GM10266 (cell line): ENCODE measurements around the gene GABRA4.

Source experiments
- DNase-seq: peaks from one replicate; pipeline ENCODE4 v3.0.0; 2012; ENCODE audit errors: extremely low spot score
- TF ChIP-seq, protein P1 (sequence below): IDR thresholded peaks from 2 replicates; pipeline ENCODE4 v1.5.1; 2012; ENCODE audit warnings: mild to moderate bottlenecking, low read depth; ENCODE audit not compliant: control insufficient read depth, insufficient read depth; ENCODE audit errors: missing control alignments

Gene GABRA4

GRCh38 chr4:47000406-47000805 lies 7.0 kb upstream of the GABRA4 start:
- TF ChIP-seq, protein P1, sequence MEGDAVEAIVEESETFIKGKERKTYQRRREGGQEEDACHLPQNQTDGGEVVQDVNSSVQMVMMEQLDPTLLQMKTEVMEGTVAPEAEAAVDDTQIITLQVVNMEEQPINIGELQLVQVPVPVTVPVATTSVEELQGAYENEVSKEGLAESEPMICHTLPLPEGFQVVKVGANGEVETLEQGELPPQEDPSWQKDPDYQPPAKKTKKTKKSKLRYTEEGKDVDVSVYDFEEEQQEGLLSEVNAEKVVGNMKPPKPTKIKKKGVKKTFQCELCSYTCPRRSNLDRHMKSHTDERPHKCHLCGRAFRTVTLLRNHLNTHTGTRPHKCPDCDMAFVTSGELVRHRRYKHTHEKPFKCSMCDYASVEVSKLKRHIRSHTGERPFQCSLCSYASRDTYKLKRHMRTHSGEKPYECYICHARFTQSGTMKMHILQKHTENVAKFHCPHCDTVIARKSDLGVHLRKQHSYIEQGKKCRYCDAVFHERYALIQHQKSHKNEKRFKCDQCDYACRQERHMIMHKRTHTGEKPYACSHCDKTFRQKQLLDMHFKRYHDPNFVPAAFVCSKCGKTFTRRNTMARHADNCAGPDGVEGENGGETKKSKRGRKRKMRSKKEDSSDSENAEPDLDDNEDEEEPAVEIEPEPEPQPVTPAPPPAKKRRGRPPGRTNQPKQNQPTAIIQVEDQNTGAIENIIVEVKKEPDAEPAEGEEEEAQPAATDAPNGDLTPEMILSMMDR: no peak
- no peak for DNase-seq

DNA sequence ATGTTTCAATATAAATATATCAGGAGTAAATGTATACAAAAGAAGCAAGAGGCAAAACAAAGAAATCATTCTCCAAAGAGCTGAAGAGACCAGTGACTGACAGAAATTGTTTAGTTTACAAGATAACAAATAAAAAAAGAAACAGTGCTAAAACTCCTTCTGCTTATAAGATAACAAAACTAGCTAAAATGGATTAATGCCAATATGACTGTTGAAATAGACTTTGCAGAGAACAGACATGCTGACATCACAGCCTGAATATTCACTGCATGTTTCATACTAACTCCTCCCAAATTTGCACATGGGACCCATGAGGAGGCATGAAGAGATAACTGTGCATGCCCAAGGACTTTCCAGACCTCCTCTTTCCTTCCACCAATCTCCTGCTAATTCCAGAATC lies 6.2 kb upstream of the GABRA4 start:
- DNase-seq: no peak
- TF ChIP-seq, protein P1: no peak

DNA sequence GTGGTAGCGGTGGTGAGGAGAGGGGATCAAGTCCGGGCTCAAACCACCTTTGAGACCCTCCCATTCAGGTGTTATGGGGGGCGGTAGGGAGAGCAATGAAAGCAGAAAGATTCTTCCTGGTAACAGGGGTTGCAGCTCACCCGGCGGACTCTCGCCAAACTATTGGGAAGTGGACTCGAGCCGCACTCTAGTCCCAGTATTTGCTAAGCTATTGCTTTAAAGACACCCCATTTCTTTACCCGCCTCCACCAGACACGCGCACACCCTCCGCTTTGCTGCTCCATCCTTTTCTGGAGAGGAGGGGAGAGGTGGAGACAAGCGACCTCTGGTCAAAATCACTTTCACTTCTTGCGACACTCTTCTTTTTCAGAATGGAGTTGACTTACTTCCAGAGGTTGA lies 625 bp upstream of the GABRA4 start:
- no peak for DNase-seq
- TF ChIP-seq, protein P1: no peak

DNA sequence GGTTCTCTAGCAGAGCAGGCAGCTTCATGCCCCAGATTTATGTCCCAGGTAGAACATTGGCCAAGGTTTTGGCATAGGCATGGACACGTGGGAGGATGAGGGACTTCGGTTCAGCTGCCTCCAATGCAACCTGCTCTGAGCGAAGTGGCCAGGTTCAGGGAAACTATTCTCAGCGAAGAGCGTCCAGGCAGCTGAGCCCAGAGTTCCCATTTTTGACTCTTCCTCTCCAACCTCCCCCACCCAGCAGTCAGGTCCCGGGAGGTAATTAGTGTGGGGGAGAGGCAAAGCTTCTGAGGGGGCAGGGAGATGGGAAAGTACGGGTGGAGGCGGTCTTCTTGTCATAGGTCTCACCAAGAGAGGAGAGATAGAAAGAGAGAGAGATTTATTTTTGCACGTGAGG lies 1.0 kb downstream of the GABRA4 start:
- no peak for DNase-seq
- TF ChIP-seq, protein P1: no peak

GRCh38 chr4:46986922-46987638 lies 6.3 kb downstream of the GABRA4 start:
- DNase-seq: no peak
- TF ChIP-seq, protein P1: no peak

GRCh38 chr4:46984781-46985180 lies 8.6 kb downstream of the GABRA4 start:
- DNase-seq: no peak
- TF ChIP-seq, protein P1: no peak

- no peak for DNase-seq
- TF ChIP-seq, protein P1: no peak
These were observed 12.5 kb downstream of the GABRA4 start for GRCh38 chr4:46980851-46981250.
